Right cardiac atrium (tissue), 5 donors: Measurements from ENCODE around the gene CALML5. TPM values are rescaled to one million over a fixed set of nuclear protein-coding genes. Genes with fewer than 3 reads are reported as not detected.
A peak's percentile ranks its signal among the peaks of the same experiment; 100 is the strongest.

ENCODE experiments used
- ATAC-seq, 2 donors: fragments of 200-7000 bp; cut with Tn5 transposase; one replicate each; pipeline versions ENCODE4 v1.8.0 to v1.9.1; 2020; ENCODE audit warnings: moderate library complexity in 2 of 2, mild to moderate bottlenecking in 1 of 2
- DNase-seq, 3 donors: peaks; one replicate each; pipeline ENCODE4 v3.0.0-alpha.2; 2020
- H3K27ac ChIP-seq: one replicate; pipeline ENCODE4 v1.5.1; 2013; ENCODE audit warnings: mild to moderate bottlenecking, low read length, control low read depth, moderate library complexity
- H3K27me3 ChIP-seq: one replicate; pipeline ENCODE4 v1.6.1; 2013; ENCODE audit not compliant: control insufficient read depth, insufficient read depth
- H3K4me1 ChIP-seq: one replicate; pipeline ENCODE4 v1.6.1; 2013; ENCODE audit warnings: low read length; ENCODE audit not compliant: control insufficient read depth, insufficient read depth
- H3K4me3 ChIP-seq: one replicate; pipeline ENCODE4 v1.5.1; 2013; ENCODE audit warnings: low read length, control low read depth
- H3K9me3 ChIP-seq: one replicate; pipeline ENCODE4 v1.6.1; 2013; ENCODE audit warnings: low read length; ENCODE audit not compliant: control insufficient read depth
- WGBS: extraction: QIAGEN DNeasy Blood & Tissue Kit; methylation state at CpG from one replicate; pipeline ENCODE4 v1.1.7; 2013; 5-methylcytosine and 5-hydroxymethylcytosine counted together
- intact Hi-C, 4 donors: fragments of 100-400 bp; cut with DNase I; formaldehyde crosslinking; loops; one replicate each; pipeline versions ENCODE4 v1.11.0 to v1.14.0; 2022 to 2023
- polyA plus RNA-seq: library from polyadenylated mRNA; stranded (reverse); fragments of 200-250 nt; gene quantifications from one replicate; pipeline ENCODE4 v1.2.3, GENCODE V29; 2013
- total RNA-seq, 4 donors: library from RNA; stranded (reverse); fragmentation: NEBNext Ultra II Directional; extraction: Animal tissue kit (Norgen Biotek cat#: 25700); gene quantifications; one replicate each; pipeline ENCODE4 v1.2.1, GENCODE V29; 2021
- donor health status: healthy with polysubstance abuse.
- donor health status: DM: no; HTN: yes; CAD: no.
- donor health status: DM: no; HTN: no; CAD: no.
- donor health status: DM: no; HTN: yes; CAD: no; lungs with severe emphysema.
- donor health status: DM: yes; HTN: yes; CAD: no.

Gene CALML5
- total and polyA plus RNA-seq, 5 donors = not detected

GRCh38 chr10:5464546-5464945 lies 34.8 kb downstream of the CALML5 start:
- H3K9me3 ChIP-seq = no peaks in the 10 kb centered on the region
- H3K27ac ChIP-seq = no peak overlapping the region
- H3K27me3 ChIP-seq = no peaks in the 10 kb centered on the region
- DNase-seq = no peak
- no peaks in the 10 kb centered on the region for H3K4me1 ChIP-seq
- intact Hi-C loops = no loop called here
- no peak overlapping the region for H3K4me3 ChIP-seq
- no peak for ATAC-seq
- WGBS = 64% methylated on average over 5 of the region's 5 CpGs

GRCh38 chr10:5462841-5463293 lies 36.5 kb downstream of the CALML5 start:
- 85% methylated on average over 7 of the region's 7 CpGs for WGBS
- Histone ChIP-seq H3K27ac (no peak overlapping the region), H3K9me3 (no peaks in the 10 kb centered on the region), H3K4me1 (no peaks in the 10 kb centered on the region), H3K27me3 (no peaks in the 10 kb centered on the region), H3K4me3 (no peak overlapping the region)
- intact Hi-C loops = no loop called here
- no peak for ATAC-seq
- no peak for DNase-seq

GRCh38 chr10:5461914-5462840 lies 37.2 kb downstream of the CALML5 start:
- intact Hi-C loops = no loop called here
- no peaks in the 10 kb centered on the region for H3K9me3 ChIP-seq
- H3K27ac ChIP-seq = no peak overlapping the region
- H3K4me3 ChIP-seq = no peak overlapping the region
- WGBS = 39% methylated on average over 17 of the region's 17 CpGs
- no peaks in the 10 kb centered on the region for H3K27me3 ChIP-seq
- ATAC-seq (peak in 1 of 2 donors; percentile 23), DNase-seq (no peak)
- H3K4me1 ChIP-seq = no peaks in the 10 kb centered on the region

- no peak for DNase-seq
- ATAC-seq = no peak
- Histone ChIP-seq H3K4me1 (no peaks in the 10 kb centered on the region), H3K9me3 (no peaks in the 10 kb centered on the region), H3K4me3 (no peak overlapping the region), H3K27me3 (no peaks in the 10 kb centered on the region), H3K27ac (no peak overlapping the region)
- 81% methylated on average over 4 of the region's 4 CpGs for WGBS
- intact Hi-C loops = no loop called here
These were observed 38.2 kb downstream of the CALML5 start for GRCh38 chr10:5461203-5461588.

GRCh38 chr10:5460468-5461202 lies 38.7 kb downstream of the CALML5 start:
- H3K4me1 ChIP-seq = no peaks in the 10 kb centered on the region
- DNase-seq (no peak), ATAC-seq (no peak)
- WGBS = 91% methylated on average over 14 of the region's 14 CpGs
- H3K9me3 ChIP-seq = no peaks in the 10 kb centered on the region
- no peak overlapping the region for H3K27ac ChIP-seq
- intact Hi-C loops = no loop called here
- no peaks in the 10 kb centered on the region for H3K27me3 ChIP-seq
- no peak overlapping the region for H3K4me3 ChIP-seq

GRCh38 chr10:5458949-5459747 lies 40.2 kb downstream of the CALML5 start:
- Histone ChIP-seq H3K27ac (no peak overlapping the region), H3K27me3 (no peaks in the 10 kb centered on the region), H3K4me1 (no peaks in the 10 kb centered on the region), H3K4me3 (no peak overlapping the region), H3K9me3 (no peaks in the 10 kb centered on the region)
- ATAC-seq = no peak
- DNase-seq = no peak
- intact Hi-C loops = no loop called here
- WGBS = 90% methylated on average over 8 of the region's 8 CpGs

- 98% methylated on average over 1 of the region's 1 CpG for WGBS
- Histone ChIP-seq H3K27ac (no peak overlapping the region), H3K9me3 (no peaks in the 10 kb centered on the region), H3K4me1 (no peaks in the 10 kb centered on the region), H3K27me3 (no peaks in the 10 kb centered on the region), H3K4me3 (no peak overlapping the region)
- intact Hi-C loops = no loop called here
- no peak for DNase-seq
- no peak for ATAC-seq
These were observed 40.9 kb downstream of the CALML5 start for GRCh38 chr10:5458425-5458824.

- 82% methylated on average over 3 of the region's 3 CpGs for WGBS
These were observed 41.6 kb downstream of the CALML5 start for GRCh38 chr10:5457741-5458140.

GRCh38 chr10:5456563-5456962 lies 42.8 kb downstream of the CALML5 start:
- DNase-seq (no peak), ATAC-seq (peak in 1 of 2 donors; percentile 22)
- Histone ChIP-seq H3K4me1 (no peaks in the 10 kb centered on the region), H3K9me3 (no peaks in the 10 kb centered on the region), H3K27ac (no peak overlapping the region), H3K4me3 (no peak overlapping the region), H3K27me3 (no peaks in the 10 kb centered on the region)
- intact Hi-C loops = no loop called here
- WGBS = 92% methylated on average over 12 of the region's 12 CpGs

More at GRCh38 chr10:5457741-5458140, 41.6 kb downstream of the CALML5 start:
- DNase-seq = no peak
- Histone ChIP-seq H3K4me1 (no peaks in the 10 kb centered on the region), H3K4me3 (no peak overlapping the region), H3K27ac (no peak overlapping the region), H3K27me3 (no peaks in the 10 kb centered on the region), H3K9me3 (no peaks in the 10 kb centered on the region)
- intact Hi-C loops = no loop called here
- ATAC-seq = no peak

- Histone ChIP-seq H3K4me1 (no peaks in the 10 kb centered on the region), H3K4me3 (no peak overlapping the region), H3K27me3 (no peaks in the 10 kb centered on the region), H3K9me3 (no peaks in the 10 kb centered on the region), H3K27ac (no peak overlapping the region)
- no peak for DNase-seq
- intact Hi-C loops = no loop called here
- no peak for ATAC-seq
- 86% methylated on average over 13 of the region's 13 CpGs for WGBS
These were observed 45.5 kb downstream of the CALML5 start for GRCh38 chr10:5453749-5454489.
